GM19025 (cell line): Measurements from ENCODE around the gene TNN.
"Not testable (repeated sequence)": the region's sequence is repeated elsewhere in the genome, so short reads cannot be mapped to it uniquely, and the experiment has no call there.

ENCODE experiments used
- ATAC-seq: cut with Tn5 transposase; IDR thresholded peaks from one replicate; pipeline ENCODE4 v1.9.1; 2021; ENCODE audit warnings: mild to moderate bottlenecking, low read depth, moderate library complexity; ENCODE audit not compliant: unreplicated experiment

Gene TNN

GRCh38 chr1:175102166-175102565 is 34.5 kb downstream of the TNN start:
- ATAC-seq = not testable (repeated sequence)

- not testable (repeated sequence) for ATAC-seq
Measured at GRCh38 chr1:175106536-175106935, 38.9 kb downstream of the TNN start.

GRCh38 chr1:175108331-175108820 is 40.7 kb downstream of the TNN start:
- not testable (repeated sequence) for ATAC-seq

- no peak for ATAC-seq
Measured at GRCh38 chr1:175114996-175115395, 47.4 kb downstream of the TNN start.

- no peak for ATAC-seq
Measured at GRCh38 chr1:175116210-175116798, 48.7 kb downstream of the TNN start.

GRCh38 chr1:175116903-175117302 is 49.3 kb downstream of the TNN start:
- ATAC-seq = no peak

- peak; percentile 57 for ATAC-seq
Measured at GRCh38 chr1:175118375-175119367, 51.0 kb downstream of the TNN start.

GRCh38 chr1:175120511-175120910 is 52.9 kb downstream of the TNN start:
- no peak for ATAC-seq

GRCh38 chr1:175124861-175125260 is 57.2 kb downstream of the TNN start:
- no peak for ATAC-seq

- no peak for ATAC-seq
Measured at GRCh38 chr1:175126347-175126746, 58.7 kb downstream of the TNN start.

GRCh38 chr1:175127565-175127964 is 59.9 kb downstream of the TNN start:
- no peak for ATAC-seq

- ATAC-seq = no peak
Measured at GRCh38 chr1:175128523-175128922, 60.9 kb downstream of the TNN start.

GRCh38 chr1:175129182-175129581 is 61.5 kb downstream of the TNN start:
- no peak for ATAC-seq

- no peak for ATAC-seq
Measured at GRCh38 chr1:175129644-175129996, 62.0 kb downstream of the TNN start.

- ATAC-seq = no peak
Measured at GRCh38 chr1:175129997-175130648, 62.5 kb downstream of the TNN start.

- ATAC-seq = no peak
Measured at GRCh38 chr1:175130649-175131045, 63.0 kb downstream of the TNN start.

GRCh38 chr1:175131095-175131494 is 63.5 kb downstream of the TNN start:
- no peak for ATAC-seq

GRCh38 chr1:175132436-175132835 is 64.8 kb downstream of the TNN start:
- ATAC-seq = no peak

- no peak for ATAC-seq
Measured at GRCh38 chr1:175133673-175134435, 66.2 kb downstream of the TNN start.

GRCh38 chr1:175134500-175134899 is 66.9 kb downstream of the TNN start:
- no peak for ATAC-seq
